Tibial nerve (tissue), 4 donors: ENCODE data around the gene SDK2. TPM values are rescaled to one million over a fixed set of nuclear protein-coding genes. Genes with fewer than 3 reads are reported as not detected.

Experiments
- DNase-seq, 2 donors: peaks; one replicate each; pipeline ENCODE4 v3.0.0-alpha.2; 2019; ENCODE audit warnings: low spot score in 2 of 2
- H3K27ac ChIP-seq, 4 donors: fragments of 200-600 bp; sonication (generic) in 3 of 4; one replicate each; pipeline ENCODE4 v1.5.1; 2017 to 2019; ENCODE audit warnings: mild to moderate bottlenecking in 1 of 4
- H3K27me3 ChIP-seq, 2 donors: fragments of 200-600 bp; sonication (generic) in 1 of 2; one replicate each; pipeline versions ENCODE4 v1.5.1 to v1.6.0; 2017 to 2019
- H3K36me3 ChIP-seq, 3 donors: fragments of 200-600 bp; sonication (generic); one replicate each; pipeline ENCODE4 v1.5.1; 2018 to 2019
- H3K4me1 ChIP-seq, 4 donors: fragments of 200-600 bp; sonication (generic) in 3 of 4; one replicate each; pipeline ENCODE4 v1.5.1; 2017 to 2019
- H3K4me3 ChIP-seq, 4 donors: fragments of 200-600 bp; sonication (generic) in 3 of 4; one replicate each; pipeline ENCODE4 v1.5.1; 2017 to 2019; ENCODE audit warnings: mild to moderate bottlenecking in 1 of 4, moderate library complexity in 1 of 4
- H3K9me3 ChIP-seq, 4 donors: fragments of 200-600 bp; sonication (generic) in 3 of 4; one replicate each; pipeline ENCODE4 v1.5.1; 2017 to 2019
- CTCF ChIP-seq, 5 experiments: fragments of 200-600 bp in 3 of 5; fragments of 450-650 bp in 2 of 5; sonication (generic) in 3 of 5; IDR thresholded peaks; one replicate each; pipeline ENCODE4 v1.5.1; 2016 to 2019; ENCODE audit warnings: antibody characterized with exemption in 5 of 5, mild to moderate bottlenecking in 3 of 5, moderate library complexity in 2 of 5
- EP300 ChIP-seq, 2 donors: sonication (generic); formaldehyde crosslinking; IDR thresholded peaks; one replicate each; pipeline ENCODE4 v1.6.1; 2017; ENCODE audit warnings: antibody characterized with exemption in 2 of 2, mild to moderate bottlenecking in 1 of 2
- POLR2A ChIP-seq, 2 donors: fragments of 450-650 bp; IDR thresholded peaks; one replicate each; pipeline ENCODE4 v1.6.1; 2017; ENCODE audit warnings: antibody characterized with exemption in 2 of 2, mild to moderate bottlenecking in 2 of 2, moderate library complexity in 2 of 2
- WGBS, 2 donors: methylation state at CpG; one replicate each; pipeline ENCODE4 v1.1.5; 2018; 5-methylcytosine and 5-hydroxymethylcytosine counted together
- total RNA-seq, 4 donors: library from RNA; depleted of rRNA; stranded (reverse); fragments of >200 nt; gene quantifications; one replicate each; pipeline ENCODE4 v1.1.0, GENCODE V29; 2016

Gene SDK2
- total RNA-seq, 4 donors from 2014 or later: 3.1 to 6.3 (median 4.6) TPM

DNA sequence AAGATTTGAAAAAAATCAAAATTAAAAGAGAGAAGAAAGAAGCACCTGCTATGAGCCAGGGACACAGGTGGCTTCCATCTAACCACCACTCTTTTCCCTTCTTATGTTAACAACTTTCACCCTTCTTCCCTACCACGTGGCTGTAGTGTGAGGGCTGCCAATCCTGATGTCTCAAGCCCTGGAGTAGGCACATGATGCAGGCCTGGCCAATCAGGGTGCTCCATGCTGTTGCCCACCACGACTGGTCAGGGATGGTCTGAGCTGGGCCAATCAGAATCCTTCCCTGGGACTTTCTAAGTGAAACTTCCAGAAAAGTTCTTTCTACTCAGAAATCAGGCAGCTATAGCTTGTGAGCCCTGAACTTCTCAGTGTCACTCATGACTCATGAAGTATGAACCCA lies 140.7 kb downstream of the SDK2 start:
- Histone ChIP-seq H3K9me3 (no peaks in the 10 kb centered on the region), H3K4me1 (no peaks in the 10 kb centered on the region), H3K27me3 (no peaks in the 10 kb centered on the region), H3K36me3 (peaks cover 0 to 15% (median 0%) of the 10 kb centered on the region in 3 donors), H3K27ac (no peak overlapping the region), H3K4me3 (no peak overlapping the region)
- no peak for DNase-seq
- TF ChIP-seq EP300 (IDR thresholded peaks at IDR 0.05): no peak
- no peak for TF ChIP-seq POLR2A (IDR thresholded peaks at IDR 0.05)
- no peak for TF ChIP-seq CTCF (IDR thresholded peaks at IDR 0.05)
- WGBS, 2 donors: 38 to 41% methylated on average over 2 of the region's 2 CpGs

GRCh38 chr17:73500414-73500999 lies 143.7 kb downstream of the SDK2 start:
- Histone ChIP-seq H3K4me3 (no peak overlapping the region), H3K27me3 (no peaks in the 10 kb centered on the region), H3K27ac (no peak overlapping the region), H3K36me3 (no peaks in the 10 kb centered on the region), H3K4me1 (no peaks in the 10 kb centered on the region), H3K9me3 (no peaks in the 10 kb centered on the region)
- DNase-seq: no peak
- TF ChIP-seq CTCF (IDR thresholded peaks at IDR 0.05): no peak
- TF ChIP-seq EP300 (IDR thresholded peaks at IDR 0.05): no peak
- no peak for TF ChIP-seq POLR2A (IDR thresholded peaks at IDR 0.05)
- 50 to 67% methylated on average over 2 of the region's 2 CpGs for WGBS, 2 donors

GRCh38 chr17:73498886-73499554 lies 145.2 kb downstream of the SDK2 start:
- DNase-seq: no peak
- no peaks in the 10 kb centered on the region for H3K27me3 ChIP-seq
- TF ChIP-seq EP300 (IDR thresholded peaks at IDR 0.05): no peak
- no peak for TF ChIP-seq CTCF (IDR thresholded peaks at IDR 0.05)
- no peak for TF ChIP-seq POLR2A (IDR thresholded peaks at IDR 0.05)
- H3K27ac ChIP-seq: no peak overlapping the region
- 67% methylated on average over 14 of the region's 14 CpGs for WGBS, 2 donors
- no peaks in the 10 kb centered on the region for H3K36me3 ChIP-seq
- H3K4me3 ChIP-seq: no peak overlapping the region
- no peaks in the 10 kb centered on the region for H3K9me3 ChIP-seq
- no peaks in the 10 kb centered on the region for H3K4me1 ChIP-seq

DNA sequence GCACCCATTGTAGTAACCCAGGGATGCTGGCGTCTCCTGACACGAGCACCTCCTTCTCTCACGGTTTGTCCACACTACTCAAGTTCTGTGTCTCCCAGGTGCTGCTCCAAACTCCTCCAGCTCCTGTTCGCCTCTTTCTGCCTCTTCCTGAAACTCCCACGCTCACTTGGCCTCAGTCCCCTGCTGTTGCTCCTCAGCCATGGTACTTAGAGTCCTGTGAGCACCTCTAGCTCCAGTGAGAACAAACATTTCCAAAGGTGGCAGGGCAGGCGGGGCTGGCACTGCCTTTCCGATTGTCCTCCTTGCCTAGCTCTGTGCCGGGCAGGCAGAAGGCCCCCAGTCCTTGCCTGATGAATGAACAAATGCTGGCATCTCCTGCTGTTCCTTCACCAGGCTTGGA lies 146.1 kb downstream of the SDK2 start:
- Histone ChIP-seq H3K27me3 (no peaks in the 10 kb centered on the region), H3K27ac (no peak overlapping the region), H3K9me3 (no peaks in the 10 kb centered on the region), H3K4me1 (peaks cover 0 to 4% (median 0%) of the 10 kb centered on the region in 4 donors), H3K4me3 (no peak overlapping the region), H3K36me3 (no peaks in the 10 kb centered on the region)
- 71 to 72% methylated on average over 8 of the region's 8 CpGs for WGBS, 2 donors
- TF ChIP-seq CTCF (IDR thresholded peaks at IDR 0.05) (no peak), EP300 (IDR thresholded peaks at IDR 0.05) (no peak), POLR2A (IDR thresholded peaks at IDR 0.05) (no peak)
- no peak for DNase-seq

DNA sequence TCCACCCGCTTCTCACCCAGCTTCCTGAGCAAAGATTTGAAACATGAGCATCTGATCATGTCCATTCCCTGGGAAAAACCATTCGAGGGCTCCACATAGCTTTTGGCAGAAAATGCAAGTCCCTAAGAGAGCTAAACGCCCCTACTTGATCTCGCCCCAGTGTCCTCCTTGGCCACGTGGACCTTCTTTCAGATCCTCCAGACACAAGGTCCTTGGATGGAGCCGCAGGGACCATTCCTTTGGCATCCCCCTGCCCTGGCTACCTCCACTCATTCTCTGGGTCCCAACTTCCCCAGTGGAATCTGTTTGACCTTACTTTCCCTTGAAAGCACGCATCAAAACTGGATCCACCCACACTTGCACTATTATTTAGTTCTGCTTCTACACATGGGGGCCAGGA lies 146.5 kb downstream of the SDK2 start:
- Histone ChIP-seq H3K4me1 (peaks cover 0 to 8% (median 0%) of the 10 kb centered on the region in 4 donors), H3K9me3 (no peaks in the 10 kb centered on the region), H3K27me3 (no peaks in the 10 kb centered on the region), H3K27ac (no peak overlapping the region), H3K36me3 (no peaks in the 10 kb centered on the region), H3K4me3 (no peak overlapping the region)
- no peak for DNase-seq
- TF ChIP-seq POLR2A (IDR thresholded peaks at IDR 0.05): no peak
- TF ChIP-seq CTCF (IDR thresholded peaks at IDR 0.05): no peak
- TF ChIP-seq EP300 (IDR thresholded peaks at IDR 0.05): no peak
- WGBS, 2 donors: 75 to 80% methylated on average over 7 of the region's 7 CpGs
